PC-9 (cell line): ENCODE measurements around the gene XPNPEP1. TPM values are rescaled to one million over a fixed set of nuclear protein-coding genes. Genes with fewer than 3 reads are reported as not detected.

ENCODE experiments used
- BruUV-seq: library from RNA; stranded (reverse); fragments of 400-500 nt; replicated peaks from 2 replicates; lab custom pipeline; 2021; lab: Mats Ljungman, UMichigan
- CTCF ChIA-PET: fragments of 300-600 bp; sonication (Branson Sonifier 250); formaldehyde crosslinking; loops from one replicate; lab custom pipeline; 2022; ENCODE audit warnings: antibody characterized with exemption; lab: Charles Lee
- POLR2A ChIA-PET: fragments of 300-600 bp; sonication (Branson Sonifier 250); formaldehyde crosslinking; loops from one replicate; lab custom pipeline; 2022; ENCODE audit warnings: antibody characterized with exemption; ENCODE audit not compliant: unreplicated experiment; lab: Charles Lee
- DNase-seq, 2 experiments: peaks; one replicate each; pipeline versions ENCODE4 v3.0.0 to v3.0.0-alpha.2; 2015 to 2022; ENCODE audit warnings: mixed read lengths in 1 of 2
- H2AFZ ChIP-seq: fragments of 200-600 bp; sonication (generic); 2 replicates; pipeline ENCODE4 v1.8.1; 2017; ENCODE audit warnings: antibody characterized with exemption
- H3F3A ChIP-seq: fragments of 200-600 bp; sonication (generic); 2 replicates; pipeline ENCODE4 v1.8.1; 2017; ENCODE audit warnings: antibody characterized with exemption, mild to moderate bottlenecking, low read depth; ENCODE audit not compliant: insufficient read depth
- H3K27ac ChIP-seq: fragments of 200-600 bp; sonication (generic); 2 replicates; pipeline ENCODE4 v1.6.1; 2016; ENCODE audit warnings: mixed run types
- H3K27me3 ChIP-seq: fragments of 200-600 bp; sonication (generic); 2 replicates; pipeline ENCODE4 v1.6.1; 2016; ENCODE audit warnings: low read depth, mixed run types; ENCODE audit not compliant: insufficient read depth
- H3K36me3 ChIP-seq: fragments of 200-600 bp; sonication (generic); 2 replicates; pipeline ENCODE4 v1.6.1; 2016; ENCODE audit warnings: low read depth, mixed run types
- H3K4me1 ChIP-seq: fragments of 200-600 bp; sonication (generic); replicated peaks from 2 replicates; pipeline ENCODE4 v1.6.1; 2016; ENCODE audit warnings: mixed run types; ENCODE audit not compliant: insufficient read depth
- H3K4me2 ChIP-seq: fragments of 200-600 bp; sonication (generic); 2 replicates; pipeline ENCODE4 v1.6.1; 2017; ENCODE audit warnings: mixed run types
- H3K4me3 ChIP-seq: fragments of 200-600 bp; sonication (generic); 2 replicates; pipeline ENCODE4 v1.6.1; 2016; ENCODE audit warnings: mixed run types
- H3K79me2 ChIP-seq: fragments of 200-600 bp; sonication (generic); 2 replicates; pipeline ENCODE4 v1.6.1; 2017; ENCODE audit warnings: low read depth, mixed run types
- H3K9me2 ChIP-seq: fragments of 200-600 bp; sonication (generic); 2 replicates; pipeline ENCODE4 v1.8.1; 2017; ENCODE audit warnings: mild to moderate bottlenecking; ENCODE audit not compliant: insufficient read depth
- H3K9me3 ChIP-seq: fragments of 200-600 bp; sonication (generic); 2 replicates; pipeline ENCODE4 v1.8.1; 2016; ENCODE audit warnings: low read depth; ENCODE audit not compliant: insufficient read depth
- H4K20me1 ChIP-seq: fragments of 200-600 bp; sonication (generic); 2 replicates; pipeline ENCODE4 v1.8.1; 2017; ENCODE audit not compliant: insufficient read depth
- EZH2 ChIP-seq: fragments of 200-600 bp; sonication (generic); IDR thresholded peaks from 2 replicates; pipeline ENCODE4 v1.8.0; 2017; ENCODE audit warnings: antibody characterized with exemption, low read depth
- intact Hi-C: fragments of 100-400 bp; cut with micrococcal nuclease; formaldehyde crosslinking; loops from one replicate; pipeline ENCODE4 v1.10.0; 2022; ENCODE audit not compliant: unreplicated experiment
- total RNA-seq: library from RNA; stranded (reverse); gene quantifications from 2 replicates; pipeline ENCODE4 v1.2.3, GENCODE V29; 2021
- TF ChIP-seq, protein P1 (sequence below): fragments of 200-600 bp; sonication (generic); conservative IDR thresholded peaks from 2 replicates; pipeline ENCODE4 v1.6.1; 2017; ENCODE audit warnings: mixed run types, antibody characterized with exemption, mild to moderate bottlenecking, moderate library complexity

The XPNPEP1 gene
- total RNA-seq, 1 experiment from 2014 or later: 24.6 TPM

DNA sequence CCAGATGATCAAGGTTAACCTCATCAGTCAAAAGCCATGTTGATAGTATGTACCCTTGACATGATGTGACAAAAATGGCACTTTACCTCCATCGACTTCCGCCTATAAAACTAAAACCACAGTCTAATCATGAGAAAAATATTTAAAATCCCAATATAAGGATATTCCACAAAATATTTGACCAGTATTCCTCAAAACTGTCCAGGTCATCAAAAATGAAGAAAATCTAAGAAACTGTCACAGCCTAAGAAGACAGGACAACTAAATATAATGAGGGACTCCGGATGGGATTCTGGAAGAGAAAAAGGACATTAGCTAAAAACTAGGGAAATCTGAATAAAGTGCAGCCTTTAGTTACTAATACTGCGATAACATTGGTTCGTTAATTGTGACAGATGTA, 67.6 kb downstream of the XPNPEP1 start:
- no peaks in the 10 kb centered on the region for H3F3A ChIP-seq
- no peaks in the 10 kb centered on the region for H3K36me3 ChIP-seq
- H3K79me2 ChIP-seq: no peaks in the 10 kb centered on the region
- POLR2A ChIA-PET: no interaction called here
- no peak overlapping the region for H3K4me2 ChIP-seq
- H4K20me1 ChIP-seq: no peaks in the 10 kb centered on the region
- CTCF ChIA-PET: no interaction called here
- no peak overlapping the region for H2AFZ ChIP-seq
- no peaks in the 10 kb centered on the region for H3K9me2 ChIP-seq
- no peaks in the 10 kb centered on the region for H3K4me1 ChIP-seq
- no peak overlapping the region for H3K4me3 ChIP-seq
- intact Hi-C loops: no loop called here
- no peaks in the 10 kb centered on the region for H3K9me3 ChIP-seq
- H3K27ac ChIP-seq: no peak overlapping the region
- TF ChIP-seq EZH2: no peak
- TF ChIP-seq, protein P1, sequence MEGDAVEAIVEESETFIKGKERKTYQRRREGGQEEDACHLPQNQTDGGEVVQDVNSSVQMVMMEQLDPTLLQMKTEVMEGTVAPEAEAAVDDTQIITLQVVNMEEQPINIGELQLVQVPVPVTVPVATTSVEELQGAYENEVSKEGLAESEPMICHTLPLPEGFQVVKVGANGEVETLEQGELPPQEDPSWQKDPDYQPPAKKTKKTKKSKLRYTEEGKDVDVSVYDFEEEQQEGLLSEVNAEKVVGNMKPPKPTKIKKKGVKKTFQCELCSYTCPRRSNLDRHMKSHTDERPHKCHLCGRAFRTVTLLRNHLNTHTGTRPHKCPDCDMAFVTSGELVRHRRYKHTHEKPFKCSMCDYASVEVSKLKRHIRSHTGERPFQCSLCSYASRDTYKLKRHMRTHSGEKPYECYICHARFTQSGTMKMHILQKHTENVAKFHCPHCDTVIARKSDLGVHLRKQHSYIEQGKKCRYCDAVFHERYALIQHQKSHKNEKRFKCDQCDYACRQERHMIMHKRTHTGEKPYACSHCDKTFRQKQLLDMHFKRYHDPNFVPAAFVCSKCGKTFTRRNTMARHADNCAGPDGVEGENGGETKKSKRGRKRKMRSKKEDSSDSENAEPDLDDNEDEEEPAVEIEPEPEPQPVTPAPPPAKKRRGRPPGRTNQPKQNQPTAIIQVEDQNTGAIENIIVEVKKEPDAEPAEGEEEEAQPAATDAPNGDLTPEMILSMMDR: no peak
- DNase-seq: no peak
- H3K27me3 ChIP-seq: peaks cover 4% of the 10 kb centered on the region; the same call in 1 of the 2 replicates
- no TSS peak for BruUV-seq

GRCh38 chr10:109853921-109854320, 69.4 kb downstream of the XPNPEP1 start:
- H3K4me3 ChIP-seq: no peak overlapping the region
- DNase-seq: no peak
- no peaks in the 10 kb centered on the region for H3K79me2 ChIP-seq
- no peak for TF ChIP-seq EZH2
- TF ChIP-seq, protein P1: no peak
- H3K27me3 ChIP-seq: peaks cover 4% of the 10 kb centered on the region; the same call in 1 of the 2 replicates
- BruUV-seq: no TSS peak
- H3K9me2 ChIP-seq: no peaks in the 10 kb centered on the region
- no peak overlapping the region for H2AFZ ChIP-seq
- H3K4me1 ChIP-seq: no peaks in the 10 kb centered on the region
- H4K20me1 ChIP-seq: no peaks in the 10 kb centered on the region
- no peak overlapping the region for H3K4me2 ChIP-seq
- no peaks in the 10 kb centered on the region for H3K9me3 ChIP-seq
- H3K36me3 ChIP-seq: no peaks in the 10 kb centered on the region
- intact Hi-C loops: no loop called here
- H3F3A ChIP-seq: no peaks in the 10 kb centered on the region
- ChIA-PET CTCF (no interaction called here), POLR2A (no interaction called here)
- H3K27ac ChIP-seq: no peak overlapping the region

DNA sequence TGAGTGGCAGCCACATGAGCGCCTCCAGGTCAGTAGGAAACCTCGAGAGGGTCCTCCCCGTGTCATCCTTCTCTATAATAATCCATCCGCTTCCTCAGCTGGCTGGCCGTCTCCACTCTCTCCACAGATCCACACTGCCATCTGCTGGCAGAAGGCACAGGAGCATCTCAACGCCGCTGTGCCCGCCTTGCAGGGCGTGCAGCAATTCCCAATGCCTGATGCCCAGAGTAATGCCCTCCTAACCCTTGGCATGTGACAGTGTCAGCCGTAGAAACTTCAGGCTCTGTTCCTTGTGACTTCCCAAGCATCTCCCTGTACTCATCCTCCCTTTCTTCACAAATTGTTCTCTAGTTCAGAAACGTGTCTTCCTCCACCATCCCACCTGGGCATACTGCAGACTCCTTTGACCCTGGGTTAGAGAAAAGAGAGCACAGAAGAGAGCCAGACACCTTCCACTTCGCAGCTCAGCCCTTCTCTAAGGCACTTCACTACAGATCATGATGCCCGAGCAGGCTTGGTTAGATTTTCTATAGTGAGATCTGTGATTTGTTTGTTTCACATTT, 70.8 kb downstream of the XPNPEP1 start:
- CTCF ChIA-PET: interaction anchor here (0.7 kb wide), 1 partner anchor 11 kb away, joined by 3 read pairs; no protein-coding TSS in a partner anchor

More for the DNA sequence above, 70.8 kb downstream of the XPNPEP1 start:
- Histone ChIP-seq H3K9me2 (no peaks in the 10 kb centered on the region), H4K20me1 (no peaks in the 10 kb centered on the region), H2AFZ (no peak overlapping the region), H3K9me3 (no peaks in the 10 kb centered on the region), H3K27me3 (peaks cover 4% of the 10 kb centered on the region; the same call in 1 of the 2 replicates), H3K4me2 (no peak overlapping the region), H3K27ac (no peak overlapping the region), H3K79me2 (no peaks in the 10 kb centered on the region), H3F3A (no peaks in the 10 kb centered on the region), H3K4me1 (no peaks in the 10 kb centered on the region), H3K4me3 (no peak overlapping the region), H3K36me3 (no peaks in the 10 kb centered on the region)
- intact Hi-C loops: no loop called here
- POLR2A ChIA-PET: no interaction called here
- TF ChIP-seq, protein P1: peak; percentile 83
- TF ChIP-seq EZH2: no peak
- DNase-seq: peak; percentile 37 to 51
- no TSS peak for BruUV-seq
